A549 treated with CpdA at 1 μM for 4 hours (cell line): ENCODE results near the gene SLC17A8. TPM values are rescaled to one million over a fixed set of nuclear protein-coding genes. Genes with fewer than 3 reads are reported as not detected.

Experiments used
- total RNA-seq: library from RNA; stranded (reverse); fragments of 200-300 nt; extraction: Qiagen RNA extraction; gene quantifications from 5 replicates; pipeline ENCODE4 v1.2.3, GENCODE V29; 2022; ENCODE audit warnings: low read depth

SLC17A8 gene
- total RNA-seq: not detected in 5 replicates

GRCh38 chr12:100356644-100357223, at the start of gene SLC17A8:
TSS of gene SLC17A8 (plus strand) at chr12:100357074. CDS start at chr12:100357392, 318 bp downstream.

Other genes starting within 250 kb of the SLC17A8 start
- gene BLTP3B, start 214.2 kb upstream of the SLC17A8 start, total RNA-seq: 10.5 to 13.1 TPM (median 12.1 TPM) in 5 replicates
- gene ACTR6, start 156.3 kb upstream of the SLC17A8 start, total RNA-seq: 18.8 to 37.3 TPM (median 26.6 TPM) in 5 replicates
- gene DEPDC4, start 90.0 kb upstream of the SLC17A8 start, total RNA-seq: 1.3 to 2.2 TPM (median 1.5 TPM) in 5 replicates
- gene SCYL2, start 89.9 kb upstream of the SLC17A8 start, total RNA-seq: 16.7 to 22.6 TPM (median 20.4 TPM) in 5 replicates
- 0.05 to 0.23 TPM (median 0.09 TPM) in 3 of 5 replicates, not detected in the others for gene NR1H4, start 116.8 kb downstream of the SLC17A8 start, total RNA-seq
- gene GAS2L3, start 216.6 kb downstream of the SLC17A8 start, total RNA-seq: 7.0 to 10.2 TPM (median 8.4 TPM) in 5 replicates